SU-DHL-6 (cell line): ENCODE data around the gene BRAP.

Source experiments
- EZH2phosphoT487 ChIP-seq: fragments of 200-600 bp; sonication (generic), shearing (Covaris generic); conservative IDR thresholded peaks from 2 replicates; pipeline ENCODE4 v1.6.1; 2018; ENCODE audit warnings: mild to moderate bottlenecking, antibody characterized with exemption, low read length, moderate library complexity, mixed read lengths
- TF ChIP-seq, protein P1 (sequence below): fragments of 200-600 bp; sonication (generic); IDR thresholded peaks from one replicate; pipeline ENCODE4 v1.5.1; 2017; ENCODE audit warnings: antibody characterized with exemption, mild to moderate bottlenecking, low read length, moderate library complexity; ENCODE audit not compliant: insufficient read depth, poor library complexity, severe bottlenecking

DNA sequence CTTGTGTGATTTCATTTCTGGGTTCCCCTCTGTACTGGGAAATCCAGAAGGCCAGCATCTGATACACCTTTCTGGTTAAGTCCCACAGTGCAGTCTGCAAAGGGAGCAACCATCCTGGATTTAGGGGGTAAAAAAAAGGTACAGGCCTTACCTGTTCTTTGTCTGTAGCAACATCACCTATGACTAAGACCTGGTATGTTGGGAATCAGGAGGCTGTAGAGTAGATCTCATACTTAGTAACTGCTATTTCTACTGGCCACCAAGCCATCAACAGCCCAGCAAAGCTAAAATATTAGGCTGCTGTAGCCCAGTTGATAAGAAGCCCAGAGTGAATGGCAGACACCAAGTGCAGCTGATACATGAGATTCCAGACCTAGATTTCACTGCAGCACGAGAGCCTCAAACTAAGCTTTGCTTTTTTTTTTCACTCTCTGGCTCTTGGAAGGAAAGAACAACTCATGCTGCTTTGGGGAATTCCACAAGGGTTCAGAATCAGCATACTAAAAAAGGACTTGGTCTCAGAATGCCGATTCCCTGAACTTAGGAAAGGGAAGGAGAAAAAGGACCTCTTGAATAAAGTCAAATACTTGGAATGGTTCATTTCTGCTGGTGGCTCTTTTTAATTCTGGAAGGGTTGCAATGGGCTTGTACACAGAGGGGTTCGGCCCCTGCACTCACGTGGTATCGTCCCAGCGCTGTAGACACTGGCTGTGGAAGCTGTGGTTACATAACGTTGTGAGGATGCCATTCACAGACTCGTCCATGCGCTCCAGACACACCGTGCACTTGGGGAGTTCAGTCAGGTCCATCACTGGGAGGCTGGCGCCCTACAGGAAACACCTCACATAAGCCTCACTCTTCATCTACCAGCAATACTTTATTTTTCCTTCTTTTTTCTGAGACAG, 20.5 kb downstream of the BRAP start:
- TF ChIP-seq, protein P1, sequence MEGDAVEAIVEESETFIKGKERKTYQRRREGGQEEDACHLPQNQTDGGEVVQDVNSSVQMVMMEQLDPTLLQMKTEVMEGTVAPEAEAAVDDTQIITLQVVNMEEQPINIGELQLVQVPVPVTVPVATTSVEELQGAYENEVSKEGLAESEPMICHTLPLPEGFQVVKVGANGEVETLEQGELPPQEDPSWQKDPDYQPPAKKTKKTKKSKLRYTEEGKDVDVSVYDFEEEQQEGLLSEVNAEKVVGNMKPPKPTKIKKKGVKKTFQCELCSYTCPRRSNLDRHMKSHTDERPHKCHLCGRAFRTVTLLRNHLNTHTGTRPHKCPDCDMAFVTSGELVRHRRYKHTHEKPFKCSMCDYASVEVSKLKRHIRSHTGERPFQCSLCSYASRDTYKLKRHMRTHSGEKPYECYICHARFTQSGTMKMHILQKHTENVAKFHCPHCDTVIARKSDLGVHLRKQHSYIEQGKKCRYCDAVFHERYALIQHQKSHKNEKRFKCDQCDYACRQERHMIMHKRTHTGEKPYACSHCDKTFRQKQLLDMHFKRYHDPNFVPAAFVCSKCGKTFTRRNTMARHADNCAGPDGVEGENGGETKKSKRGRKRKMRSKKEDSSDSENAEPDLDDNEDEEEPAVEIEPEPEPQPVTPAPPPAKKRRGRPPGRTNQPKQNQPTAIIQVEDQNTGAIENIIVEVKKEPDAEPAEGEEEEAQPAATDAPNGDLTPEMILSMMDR, result no peak
- no peak for TF ChIP-seq EZH2phosphoT487
